ENCODE measurements around the gene CRYBA2. TPM values are rescaled to one million over a fixed set of nuclear protein-coding genes. Genes with fewer than 3 reads are reported as not detected.

CRYBA2 gene
- total RNA-seq, 1 experiment from 2014 or later = 13.5 TPM

GRCh38 chr2:218999881-219000568 is 6.8 kb upstream of the CRYBA2 start:
- Histone ChIP-seq H3K79me2 (ENCODE audit: low read length) (no peaks in the 10 kb centered on the region), H3K4me3 (ENCODE audit: low read length) (no peak overlapping the region), H2AFZ (ENCODE audit: low read length) (no peak overlapping the region), H4K20me1 (ENCODE audit: low read length) (no peaks in the 10 kb centered on the region), H3K9ac (ENCODE audit: low read length) (no peak overlapping the region), H3K4me1 (ENCODE audit: insufficient read depth, low read length) (peaks cover 29% of the 10 kb centered on the region), H3K9me3 (ENCODE audit: low read length) (no peaks in the 10 kb centered on the region), H3K27ac (ENCODE audit: low read length) (no peak overlapping the region), H3K27me3 (ENCODE audit: low read length) (peaks cover 18% of the 10 kb centered on the region), H3F3A (ENCODE audit: low read length, unreplicated experiment) (no peaks in the 10 kb centered on the region), H3K36me3 (ENCODE audit: low read depth, low read length) (no peaks in the 10 kb centered on the region), H3K9me2 (replicated peaks; ENCODE audit: low read length) (no peaks in the 10 kb centered on the region), H3K4me2 (ENCODE audit: low read length) (no peak overlapping the region)
- intact Hi-C loops (cut with micrococcal nuclease) = no loop called here
- no peak for TF ChIP-seq EZH2 (IDR thresholded peaks at IDR 0.05; ENCODE audit: low read length, unreplicated experiment)
- DNase-seq = no peak
- no TSS peak for BruUV-seq (replicated peaks)
- POLR2A ChIA-PET (ENCODE audit: unreplicated experiment) = no interaction called here
- no peak for ATAC-seq
- CTCF ChIA-PET = no interaction called here

- H3K4me3 ChIP-seq (ENCODE audit: low read length) = no peak overlapping the region
- ChIA-PET CTCF (no interaction called here), POLR2A (ENCODE audit: unreplicated experiment) (no interaction called here)
- H3K27me3 ChIP-seq (ENCODE audit: low read length) = peaks cover 16% of the 10 kb centered on the region
- no peaks in the 10 kb centered on the region for H3F3A ChIP-seq (ENCODE audit: low read length, unreplicated experiment)
- no peaks in the 10 kb centered on the region for H3K9me2 ChIP-seq (replicated peaks; ENCODE audit: low read length)
- DNase-seq (no peak), ATAC-seq (no peak)
- H3K27ac ChIP-seq (ENCODE audit: low read length) = no peak overlapping the region
- no peaks in the 10 kb centered on the region for H4K20me1 ChIP-seq (ENCODE audit: low read length)
- H3K4me1 ChIP-seq (ENCODE audit: insufficient read depth, low read length) = peaks cover 30% of the 10 kb centered on the region
- intact Hi-C loops (cut with micrococcal nuclease) = no loop called here
- no peaks in the 10 kb centered on the region for H3K9me3 ChIP-seq (ENCODE audit: low read length)
- no peaks in the 10 kb centered on the region for H3K79me2 ChIP-seq (ENCODE audit: low read length)
- H3K9ac ChIP-seq (ENCODE audit: low read length) = no peak overlapping the region
- no TSS peak for BruUV-seq (replicated peaks)
- no peak overlapping the region for H3K4me2 ChIP-seq (ENCODE audit: low read length)
- no peak for TF ChIP-seq EZH2phosphoT487 (IDR thresholded peaks at IDR 0.05; ENCODE audit: borderline replicate concordance, low read length)
- TF ChIP-seq EZH2 (IDR thresholded peaks at IDR 0.05; ENCODE audit: low read length, unreplicated experiment) = no peak
- TF ChIP-seq CTCF (conservative IDR thresholded peaks at IDR 0.05; ENCODE audit: low read depth, low read length) = no peak
- H3K36me3 ChIP-seq (ENCODE audit: low read depth, low read length) = no peaks in the 10 kb centered on the region
- no peak overlapping the region for H2AFZ ChIP-seq (ENCODE audit: low read length)
Measured at GRCh38 chr2:218999021-218999880, 6.0 kb upstream of the CRYBA2 start.

- no TSS peak for BruUV-seq (replicated peaks)
- Histone ChIP-seq H3K27me3 (ENCODE audit: low read length) (peaks cover 9% of the 10 kb centered on the region; the same call in 1 of the 2 replicates), H3K9me3 (ENCODE audit: low read length) (no peaks in the 10 kb centered on the region), H3K79me2 (ENCODE audit: low read length) (no peaks in the 10 kb centered on the region), H3K27ac (ENCODE audit: low read length) (no peak overlapping the region), H2AFZ (ENCODE audit: low read length) (no peak overlapping the region), H3K4me3 (ENCODE audit: low read length) (no peak overlapping the region), H3F3A (ENCODE audit: low read length, unreplicated experiment) (no peaks in the 10 kb centered on the region), H3K4me2 (ENCODE audit: low read length) (no peak overlapping the region), H3K9ac (ENCODE audit: low read length) (no peak overlapping the region), H3K36me3 (ENCODE audit: low read depth, low read length) (no peaks in the 10 kb centered on the region), H3K9me2 (replicated peaks; ENCODE audit: low read length) (no peaks in the 10 kb centered on the region), H3K4me1 (ENCODE audit: insufficient read depth, low read length) (peaks cover 38% of the 10 kb centered on the region), H4K20me1 (ENCODE audit: low read length) (no peaks in the 10 kb centered on the region)
- ChIA-PET CTCF (no interaction called here), POLR2A (ENCODE audit: unreplicated experiment) (no interaction called here)
- no peak for TF ChIP-seq CTCF (conservative IDR thresholded peaks at IDR 0.05; ENCODE audit: low read depth, low read length)
- TF ChIP-seq EZH2 (IDR thresholded peaks at IDR 0.05; ENCODE audit: low read length, unreplicated experiment) = no peak
- no peak for TF ChIP-seq EZH2phosphoT487 (IDR thresholded peaks at IDR 0.05; ENCODE audit: borderline replicate concordance, low read length)
- no peak for ATAC-seq
- intact Hi-C loops (cut with micrococcal nuclease) = no loop called here
- DNase-seq = no peak
Measured at GRCh38 chr2:218998414-218999002, 5.3 kb upstream of the CRYBA2 start.

All from PC-3 (cell line).